RWPE2 (cell line): ENCODE measurements around the gene CRISP1.
A peak's percentile ranks its signal among the peaks of the same experiment; 100 is the strongest.

Source experiments
- ATAC-seq: fragments of 200-7000 bp; cut with Tn5 transposase; 3 replicates; pipeline ENCODE4 v1.9.1; 2021; ENCODE audit warnings: low read depth
- DNase-seq: peaks from one replicate; pipeline ENCODE4 v3.0.0-alpha.2; 2020; ENCODE audit warnings: low spot score
- H3K27ac ChIP-seq: fragments of 450-650 bp; 2 replicates; pipeline ENCODE4 v1.5.1; 2017; ENCODE audit warnings: mild to moderate bottlenecking; ENCODE audit not compliant: poor library complexity, severe bottlenecking
- H3K27me3 ChIP-seq: fragments of 250-450 bp; sonication (Bioruptor Pico); 2 replicates; pipeline ENCODE4 v1.5.1; 2021; ENCODE audit warnings: mild to moderate bottlenecking, moderate library complexity; ENCODE audit not compliant: insufficient read depth, poor library complexity, severe bottlenecking
- H3K36me3 ChIP-seq: fragments of 250-450 bp; sonication (Bioruptor Pico); 2 replicates; pipeline ENCODE4 v1.5.1; 2020; ENCODE audit warnings: low read depth, mild to moderate bottlenecking, moderate library complexity
- H3K4me1 ChIP-seq: fragments of 250-450 bp; sonication (Bioruptor Pico); 2 replicates; pipeline ENCODE4 v1.5.1; 2021; ENCODE audit warnings: mild to moderate bottlenecking, moderate library complexity; ENCODE audit not compliant: insufficient read depth, poor library complexity, severe bottlenecking
- H3K4me3 ChIP-seq: fragments of 250-450 bp; sonication (Bioruptor Pico); 2 replicates; pipeline ENCODE4 v1.5.1; 2021; ENCODE audit warnings: mild to moderate bottlenecking, moderate library complexity; ENCODE audit not compliant: severe bottlenecking
- H3K9me3 ChIP-seq: fragments of 250-450 bp; sonication (Bioruptor Pico); 2 replicates; pipeline ENCODE4 v1.5.1; 2021; ENCODE audit warnings: mild to moderate bottlenecking, moderate library complexity; ENCODE audit not compliant: severe bottlenecking
- CTCF ChIP-seq: fragments of 450-650 bp; IDR thresholded peaks from one replicate; pipeline ENCODE4 v1.5.1; 2017; ENCODE audit warnings: mild to moderate bottlenecking, moderate library complexity; ENCODE audit not compliant: poor library complexity, severe bottlenecking

CRISP1 gene

GRCh38 chr6:49855221-49855620, 11.1 kb downstream of the CRISP1 start:
- DNase-seq, result no peak
- ATAC-seq, result no peak
- H3K27me3 ChIP-seq, result no peaks in the 10 kb centered on the region
- H3K4me3 ChIP-seq, result no peak overlapping the region
- TF ChIP-seq CTCF, result no peak
- H3K27ac ChIP-seq, result no peak overlapping the region
- H3K9me3 ChIP-seq, result peaks cover 2% of the 10 kb centered on the region
- no peaks in the 10 kb centered on the region for H3K36me3 ChIP-seq
- H3K4me1 ChIP-seq, result no peaks in the 10 kb centered on the region

- DNase-seq (no peak), ATAC-seq (no peak)
- Histone ChIP-seq H3K27ac (no peak overlapping the region), H3K36me3 (no peaks in the 10 kb centered on the region), H3K9me3 (peaks cover 2% of the 10 kb centered on the region), H3K4me1 (no peaks in the 10 kb centered on the region), H3K27me3 (no peaks in the 10 kb centered on the region), H3K4me3 (no peak overlapping the region)
- no peak for TF ChIP-seq CTCF
Observed at GRCh38 chr6:49852975-49853374, 13.4 kb downstream of the CRISP1 start.

GRCh38 chr6:49849213-49849907, 17.0 kb downstream of the CRISP1 start:
- DNase-seq (no peak), ATAC-seq (peak; percentile 82)
- H3K9me3 ChIP-seq, result no peaks in the 10 kb centered on the region
- peak; percentile 63 for TF ChIP-seq CTCF
- no peak overlapping the region for H3K27ac ChIP-seq
- H3K36me3 ChIP-seq, result no peaks in the 10 kb centered on the region
- no peaks in the 10 kb centered on the region for H3K27me3 ChIP-seq
- H3K4me1 ChIP-seq, result no peaks in the 10 kb centered on the region
- H3K4me3 ChIP-seq, result no peak overlapping the region

DNA sequence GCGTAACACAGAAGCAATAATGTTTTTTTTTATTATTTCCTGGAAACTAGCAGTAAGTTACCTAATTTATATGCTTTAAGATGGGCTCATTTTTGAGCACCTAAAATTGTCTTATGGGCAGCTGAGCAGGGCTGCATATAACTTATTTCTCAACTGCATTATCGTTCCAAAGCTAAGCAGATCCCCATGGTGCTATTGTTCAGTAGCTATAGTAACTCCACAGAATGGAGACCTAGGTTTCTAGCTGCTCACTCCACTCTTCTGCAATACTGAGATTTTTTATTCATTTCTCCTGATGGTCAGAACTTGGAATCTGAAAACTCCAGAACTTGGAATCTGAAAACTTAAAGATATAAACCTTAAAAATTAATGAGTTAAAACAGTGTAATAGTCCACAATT, 18.7 kb downstream of the CRISP1 start:
- no peaks in the 10 kb centered on the region for H3K9me3 ChIP-seq
- H3K27ac ChIP-seq, result no peak overlapping the region
- H3K27me3 ChIP-seq, result no peaks in the 10 kb centered on the region
- H3K4me3 ChIP-seq, result no peak overlapping the region
- no peaks in the 10 kb centered on the region for H3K36me3 ChIP-seq
- no peaks in the 10 kb centered on the region for H3K4me1 ChIP-seq
- no peak for ATAC-seq
- TF ChIP-seq CTCF, result no peak
- no peak for DNase-seq

DNA sequence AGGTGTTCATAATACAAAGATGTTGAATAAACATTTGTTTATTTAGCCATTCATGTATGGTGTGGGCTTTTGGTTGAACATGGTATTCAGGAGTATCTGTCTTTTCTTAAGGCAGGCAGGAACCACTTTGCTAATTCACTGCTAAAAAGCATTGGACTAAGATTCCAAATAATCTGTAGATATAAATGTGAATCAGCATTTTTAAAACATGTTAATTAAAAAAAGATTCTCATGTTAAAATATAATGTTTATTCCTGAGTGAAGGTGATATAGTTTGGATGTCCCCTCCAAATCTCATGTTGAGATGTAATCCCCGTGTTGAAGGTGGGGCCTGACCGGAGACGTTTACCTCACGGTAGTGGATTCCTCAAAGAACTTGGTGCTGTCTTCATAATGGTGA, 19.3 kb downstream of the CRISP1 start:
- no peak for ATAC-seq
- H3K4me3 ChIP-seq, result no peak overlapping the region
- TF ChIP-seq CTCF, result no peak

More for the DNA sequence above, 19.3 kb downstream of the CRISP1 start:
- Histone ChIP-seq H3K36me3 (no peaks in the 10 kb centered on the region), H3K9me3 (no peaks in the 10 kb centered on the region), H3K27ac (no peak overlapping the region), H3K27me3 (no peaks in the 10 kb centered on the region), H3K4me1 (no peaks in the 10 kb centered on the region)
- no peak for DNase-seq
